HG03066 (cell line): ENCODE results near the gene PKN2.
"Not testable (repeated sequence)": the region's sequence is repeated elsewhere in the genome, so short reads cannot be mapped to it uniquely, and the experiment has no call there.

ENCODE experiments used
- ATAC-seq: cut with Tn5 transposase; IDR thresholded peaks from one replicate; pipeline ENCODE4 v1.9.1; 2021; ENCODE audit warnings: low read depth; ENCODE audit not compliant: unreplicated experiment

The PKN2 gene

DNA sequence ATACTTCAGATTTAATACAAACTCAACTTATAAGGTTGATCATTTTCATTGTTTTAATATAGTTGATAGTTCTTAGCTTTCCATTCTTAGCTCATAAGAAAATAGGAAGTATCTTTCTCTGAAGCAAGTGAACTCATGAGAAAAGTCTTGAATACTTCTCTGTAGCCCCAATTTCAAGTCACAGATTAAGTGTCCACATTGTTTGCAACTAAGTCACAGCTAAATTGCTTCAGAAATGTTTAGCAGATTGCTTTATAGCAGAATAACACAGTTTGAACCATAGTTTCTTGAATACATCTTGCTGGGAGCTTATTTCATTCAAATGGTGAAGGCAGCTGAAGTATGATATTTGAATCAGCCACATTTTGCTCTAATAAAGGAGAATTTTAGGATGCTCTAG is 10.6 kb upstream of the PKN2 start:
- ATAC-seq = no peak

GRCh38 chr1:88678405-88678804 is 5.7 kb upstream of the PKN2 start:
- ATAC-seq = no peak

DNA sequence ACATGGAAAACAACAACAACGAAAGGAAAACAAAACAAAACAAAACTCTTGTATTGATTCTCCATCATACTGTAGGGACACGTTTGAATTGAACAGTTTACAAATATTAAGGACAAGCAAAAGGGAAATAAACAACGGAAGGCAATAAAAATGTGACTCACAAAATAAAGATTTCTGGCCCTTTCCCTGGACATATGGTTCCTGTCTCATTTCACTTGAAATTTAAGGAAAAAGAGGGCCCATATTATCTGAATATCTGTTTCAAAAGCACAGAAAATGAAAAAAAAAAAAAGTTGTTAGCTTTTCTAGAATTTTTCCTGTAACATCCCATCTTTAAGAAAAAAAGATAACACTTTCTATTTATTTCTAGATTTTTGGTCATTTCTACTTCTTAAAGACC is 3.6 kb upstream of the PKN2 start:
- ATAC-seq = no peak

DNA sequence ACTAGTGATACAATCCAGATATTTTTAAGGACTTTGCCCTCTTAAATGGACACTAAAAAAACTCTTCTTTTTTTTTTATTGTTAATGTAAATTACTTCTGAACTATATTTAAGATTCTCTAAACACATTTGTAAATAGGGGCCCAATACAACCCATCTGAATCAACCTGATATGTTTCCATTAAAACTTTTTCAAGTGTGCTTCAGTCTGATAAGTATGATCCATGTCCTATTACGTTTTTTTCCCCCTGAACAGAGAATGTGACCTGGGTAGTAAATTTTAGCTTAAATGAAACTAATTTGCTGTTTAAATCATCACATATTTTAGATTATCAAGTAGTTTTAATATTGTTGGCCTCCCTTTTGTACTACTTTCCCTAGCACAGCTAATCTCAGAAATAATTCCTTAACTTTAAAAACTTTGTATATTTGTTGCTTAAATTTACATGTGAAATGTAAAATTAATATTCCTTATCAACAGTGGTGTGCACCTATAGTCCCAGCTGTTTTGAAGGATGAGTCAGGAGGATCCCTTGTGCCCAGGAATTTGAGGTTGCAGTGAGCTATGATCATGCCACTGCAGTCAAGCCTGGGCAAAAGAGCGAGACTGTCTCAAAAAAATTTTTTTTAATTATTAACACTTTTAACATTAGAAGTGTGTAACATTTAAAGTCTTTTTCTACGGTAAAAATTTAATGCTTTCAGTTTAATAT is 3.0 kb upstream of the PKN2 start:
- no peak for ATAC-seq

DNA sequence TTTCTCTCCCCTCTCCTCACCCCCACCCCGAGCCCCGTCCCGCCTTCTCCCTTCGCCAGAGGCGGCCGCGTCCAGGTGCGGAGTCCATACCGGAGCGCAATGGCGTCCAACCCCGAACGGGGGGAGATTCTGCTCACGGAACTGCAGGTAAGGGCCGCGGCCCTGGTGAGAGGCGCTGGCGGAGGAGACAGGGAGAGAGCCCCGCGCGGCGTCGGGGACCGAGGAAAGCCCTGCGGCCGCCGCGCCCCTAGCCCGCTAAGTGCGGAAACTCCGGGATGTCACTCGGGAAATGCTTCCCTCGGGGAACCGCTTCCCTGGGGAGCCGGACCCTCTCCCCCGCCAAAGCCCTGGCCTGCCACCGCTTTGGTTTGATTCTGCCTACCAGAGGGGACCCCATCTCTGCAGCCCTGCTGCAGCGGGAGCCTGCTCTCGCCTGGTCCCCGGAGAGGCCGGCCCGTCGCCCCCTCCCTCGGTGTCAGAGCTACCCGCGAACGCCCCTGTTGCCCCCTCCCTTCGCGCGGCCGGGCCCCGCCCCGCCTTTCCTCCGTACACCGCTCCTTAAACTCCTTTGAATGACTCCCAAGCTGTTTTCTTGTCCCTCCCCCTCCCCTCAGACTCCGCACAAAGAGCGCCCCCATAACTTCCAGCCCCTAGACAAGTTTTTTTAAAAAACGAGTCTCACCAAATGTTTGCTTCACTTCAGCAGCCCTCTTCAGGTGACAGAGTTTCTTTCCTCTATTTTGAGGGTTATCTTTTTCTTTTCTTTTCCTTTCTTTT is 597 bp downstream of the PKN2 start:
- ATAC-seq = peak; percentile 45

- ATAC-seq = peak; percentile 1
These were observed 1.2 kb downstream of the PKN2 start for GRCh38 chr1:88685259-88685620.

DNA sequence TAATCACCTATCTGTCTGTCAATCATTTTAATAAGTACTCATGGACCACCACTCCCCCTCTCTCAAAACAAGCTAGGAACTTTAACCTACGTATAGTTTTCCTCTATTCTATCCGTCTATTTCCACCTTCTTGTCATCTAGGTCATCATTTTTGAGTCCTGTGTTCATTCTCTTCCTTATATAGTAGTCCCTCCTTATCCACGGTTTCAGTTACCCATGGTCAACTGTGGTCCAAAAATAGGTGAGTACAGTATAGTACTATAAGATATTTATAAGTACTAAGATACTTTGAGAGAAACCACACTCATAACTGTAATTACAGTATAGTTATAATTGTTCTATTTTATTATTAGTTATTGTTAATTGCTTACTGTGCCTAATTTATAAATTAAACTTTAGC is 7.5 kb downstream of the PKN2 start:
- no peak for ATAC-seq

- no peak for ATAC-seq
These were observed 11.7 kb downstream of the PKN2 start for GRCh38 chr1:88695781-88696180.

- ATAC-seq = no peak
These were observed 13.4 kb downstream of the PKN2 start for GRCh38 chr1:88697503-88697902.

GRCh38 chr1:88698140-88698539 is 14.1 kb downstream of the PKN2 start:
- no peak for ATAC-seq

GRCh38 chr1:88698764-88699163 is 14.7 kb downstream of the PKN2 start:
- ATAC-seq = no peak

DNA sequence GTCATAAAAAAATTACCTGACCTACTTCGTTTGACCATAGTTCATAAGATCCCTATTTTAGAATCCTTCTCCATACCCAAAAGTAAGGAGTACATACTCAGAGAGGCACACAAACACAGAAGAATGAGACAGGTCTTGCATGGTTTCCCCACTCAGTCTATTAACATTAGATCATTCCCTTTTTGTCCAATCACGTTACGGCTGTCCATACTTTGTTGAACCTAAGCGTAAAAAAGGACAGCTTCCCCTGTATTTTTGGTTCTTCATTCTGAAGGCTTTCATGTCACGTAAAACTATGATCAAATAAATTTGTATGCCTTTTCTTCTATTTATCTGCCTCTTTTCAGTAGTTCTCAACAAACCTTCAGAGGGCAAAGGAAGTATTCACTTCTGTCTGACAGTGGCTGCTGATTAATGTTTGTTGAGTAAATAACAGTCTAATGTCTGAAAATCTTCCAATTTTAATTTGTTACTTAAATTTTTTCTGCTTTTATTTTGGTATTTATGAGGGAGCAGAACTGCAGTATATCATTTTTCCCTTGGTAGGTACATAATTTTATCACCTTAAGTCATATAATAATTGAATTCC is 16.4 kb downstream of the PKN2 start:
- no peak for ATAC-seq

DNA sequence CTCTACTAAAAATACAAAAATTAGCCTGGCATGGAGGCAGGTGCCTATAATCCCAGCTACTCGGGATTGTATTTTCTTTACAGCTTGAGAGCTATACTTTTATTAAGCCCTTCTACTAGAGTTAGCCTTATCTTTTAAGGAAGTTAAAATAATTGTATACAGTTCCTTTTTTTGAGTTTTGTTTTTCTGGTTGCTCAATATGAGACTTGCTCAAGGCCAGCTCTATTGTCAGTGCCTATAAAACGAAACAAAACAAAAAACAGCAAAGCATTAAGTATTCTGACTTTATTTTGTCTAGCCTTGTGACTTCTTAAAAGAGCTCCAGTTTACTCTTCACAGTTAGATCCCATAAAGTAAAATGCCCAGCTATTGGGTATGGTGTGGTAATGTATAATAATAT is 17.2 kb downstream of the PKN2 start:
- peak; percentile 80 for ATAC-seq

GRCh38 chr1:88701793-88702192 is 17.7 kb downstream of the PKN2 start:
- not testable (repeated sequence) for ATAC-seq

DNA sequence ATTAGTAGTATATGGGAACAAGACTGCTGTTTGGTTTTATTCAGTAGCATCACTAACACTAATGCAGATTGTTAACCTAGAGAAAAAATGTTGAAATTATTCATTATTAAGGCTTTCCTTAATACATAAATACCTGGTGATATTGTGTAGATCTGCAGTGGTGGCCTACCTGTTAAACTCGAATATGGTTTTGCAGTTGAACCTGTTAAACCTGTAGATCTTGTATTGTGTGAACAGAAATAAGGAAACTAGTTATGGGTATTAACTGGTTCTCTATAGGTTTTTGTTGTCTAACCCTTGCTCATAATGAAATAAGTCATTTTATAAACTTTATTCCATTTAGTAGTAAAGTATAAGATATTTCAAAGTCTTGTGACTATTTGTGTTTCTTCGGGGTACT is 23.9 kb downstream of the PKN2 start:
- ATAC-seq = no peak

DNA sequence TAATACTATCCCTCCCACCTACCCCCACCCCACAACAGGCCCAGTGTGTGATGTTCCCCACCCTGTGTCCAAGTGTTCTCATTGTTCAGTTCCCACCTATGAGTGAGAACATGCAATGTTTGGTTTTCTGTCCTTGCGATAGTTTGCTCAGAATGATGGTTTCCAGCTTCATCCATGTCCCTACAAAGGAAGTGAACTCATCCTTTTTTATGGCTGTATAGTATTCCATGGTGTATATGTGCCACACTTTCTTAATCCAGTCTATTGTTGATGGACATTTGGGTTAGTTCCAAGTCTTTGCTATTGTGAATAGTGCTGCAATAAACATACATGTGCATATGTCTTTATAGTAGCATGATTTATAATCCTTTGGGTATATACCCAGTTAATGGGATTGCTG is 28.8 kb downstream of the PKN2 start:
- not testable (repeated sequence) for ATAC-seq

DNA sequence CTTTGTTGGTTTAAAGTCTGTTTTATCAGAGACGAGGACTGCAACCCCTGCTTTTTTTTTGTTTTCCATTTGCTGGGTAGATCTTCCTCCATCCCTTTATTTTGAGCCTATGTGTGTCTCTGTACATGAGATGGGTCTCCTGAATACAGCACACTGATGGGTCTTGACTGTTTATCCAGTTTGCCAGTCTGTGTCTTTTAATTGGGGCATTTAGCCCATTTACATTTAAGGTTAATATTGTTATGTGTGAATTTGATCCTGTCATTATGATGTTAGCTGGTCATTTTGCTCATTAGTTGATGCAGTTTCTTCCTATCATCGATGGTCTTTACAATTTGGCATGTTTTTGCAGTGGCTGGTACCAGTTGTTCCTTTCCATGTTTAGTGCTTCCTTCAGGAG is 32.5 kb downstream of the PKN2 start:
- not testable (repeated sequence) for ATAC-seq

- ATAC-seq = no peak
These were observed 38.4 kb downstream of the PKN2 start for GRCh38 chr1:88722492-88722891.

DNA sequence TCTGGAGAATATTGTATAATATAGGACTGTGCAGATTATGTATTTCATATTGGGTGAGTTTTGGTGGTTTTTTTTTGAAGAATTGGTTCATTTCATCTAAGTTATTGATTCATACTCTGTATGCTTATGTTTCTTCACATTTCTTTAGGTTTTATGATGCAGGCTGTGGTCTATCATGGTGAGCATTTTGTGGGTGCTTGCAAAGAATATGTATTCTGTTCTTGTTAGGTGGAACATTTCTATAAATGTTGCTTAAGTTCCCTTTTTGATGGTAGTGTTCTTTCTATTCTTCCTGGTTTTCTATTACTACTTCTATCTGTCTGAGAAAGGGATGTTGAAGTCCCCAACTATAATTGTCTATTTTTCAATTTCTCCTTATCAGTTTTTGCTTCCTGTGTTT is 42.6 kb downstream of the PKN2 start:
- no peak for ATAC-seq

GRCh38 chr1:88727205-88727604 is 43.1 kb downstream of the PKN2 start:
- ATAC-seq = no peak

DNA sequence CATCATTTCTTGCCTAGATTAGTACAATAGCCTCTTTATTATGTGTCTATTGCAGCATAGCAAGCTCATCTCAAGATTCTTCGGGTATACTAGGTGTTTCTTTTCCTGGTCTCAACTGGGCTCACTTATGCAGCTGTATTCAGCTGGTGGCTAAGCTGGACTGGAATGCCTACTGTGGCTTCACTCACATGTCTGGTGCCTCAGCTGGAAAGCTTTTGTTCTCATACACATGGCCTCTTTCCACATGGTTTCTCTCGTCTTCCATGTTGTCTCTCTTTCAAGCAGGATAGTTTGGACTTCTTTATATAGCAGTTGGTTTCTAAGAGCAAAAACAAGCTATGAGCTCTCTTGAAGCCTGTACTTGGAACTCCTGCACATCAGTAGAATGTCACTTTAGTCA is 45.2 kb downstream of the PKN2 start:
- no peak for ATAC-seq

GRCh38 chr1:88730132-88730675 is 46.1 kb downstream of the PKN2 start:
- ATAC-seq = no peak
